ENCODE results near the gene PRPF6.

The PRPF6 gene

GRCh38 chr20:64065974-64066343 is 85.0 kb downstream of the PRPF6 start:
- DNase-seq, result no peak

GRCh38 chr20:64067005-64067632 is 86.2 kb downstream of the PRPF6 start:
- no peak for DNase-seq

GRCh38 chr20:64067733-64068307 is 86.9 kb downstream of the PRPF6 start:
- DNase-seq, result no peak

DNA sequence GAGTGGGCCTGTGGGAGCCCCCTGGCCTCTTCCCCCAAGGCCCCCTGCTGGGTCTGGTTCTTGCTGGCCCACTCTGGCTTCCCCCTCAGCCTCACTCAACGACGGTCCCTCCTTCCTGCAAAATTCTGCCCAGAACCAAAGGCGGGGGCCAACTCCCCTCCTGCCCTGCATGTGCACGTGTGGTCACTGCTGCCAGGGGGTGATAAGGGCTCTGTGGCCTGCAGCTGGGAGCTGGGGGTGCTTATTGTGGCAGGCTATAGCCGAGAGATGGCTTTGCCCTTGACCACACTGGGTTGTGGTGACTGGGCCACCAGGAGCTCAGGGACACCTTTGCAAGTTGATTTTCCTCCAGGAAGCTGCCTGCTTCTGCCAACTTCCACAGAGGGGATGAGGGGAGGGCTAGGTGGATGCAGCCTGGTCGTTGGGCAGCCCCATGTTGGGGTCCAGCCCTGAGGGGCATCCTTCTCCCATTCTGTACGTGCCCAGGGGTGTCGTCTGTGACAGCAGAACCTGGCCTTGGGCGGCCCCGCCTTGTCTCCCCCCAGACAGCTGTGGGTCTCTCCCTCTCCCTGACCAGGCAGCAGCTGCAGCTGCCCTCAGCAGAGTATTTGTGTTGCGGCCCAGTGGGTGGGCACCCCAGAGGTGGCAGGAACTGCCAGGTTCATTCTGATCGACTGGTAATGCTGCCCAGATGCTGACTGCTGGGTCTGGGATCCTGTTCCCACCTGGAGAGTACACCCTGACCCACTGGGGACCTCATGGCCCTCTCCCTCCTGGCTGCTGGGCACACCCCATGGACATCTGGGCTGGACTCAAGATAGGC is 87.7 kb downstream of the PRPF6 start:
- DNase-seq, result no peak

- DNase-seq, result no peak
Measured at GRCh38 chr20:64069209-64069613, 88.3 kb downstream of the PRPF6 start.

GRCh38 chr20:64069614-64070243 is 88.8 kb downstream of the PRPF6 start:
- DNase-seq, result no peak

DNA sequence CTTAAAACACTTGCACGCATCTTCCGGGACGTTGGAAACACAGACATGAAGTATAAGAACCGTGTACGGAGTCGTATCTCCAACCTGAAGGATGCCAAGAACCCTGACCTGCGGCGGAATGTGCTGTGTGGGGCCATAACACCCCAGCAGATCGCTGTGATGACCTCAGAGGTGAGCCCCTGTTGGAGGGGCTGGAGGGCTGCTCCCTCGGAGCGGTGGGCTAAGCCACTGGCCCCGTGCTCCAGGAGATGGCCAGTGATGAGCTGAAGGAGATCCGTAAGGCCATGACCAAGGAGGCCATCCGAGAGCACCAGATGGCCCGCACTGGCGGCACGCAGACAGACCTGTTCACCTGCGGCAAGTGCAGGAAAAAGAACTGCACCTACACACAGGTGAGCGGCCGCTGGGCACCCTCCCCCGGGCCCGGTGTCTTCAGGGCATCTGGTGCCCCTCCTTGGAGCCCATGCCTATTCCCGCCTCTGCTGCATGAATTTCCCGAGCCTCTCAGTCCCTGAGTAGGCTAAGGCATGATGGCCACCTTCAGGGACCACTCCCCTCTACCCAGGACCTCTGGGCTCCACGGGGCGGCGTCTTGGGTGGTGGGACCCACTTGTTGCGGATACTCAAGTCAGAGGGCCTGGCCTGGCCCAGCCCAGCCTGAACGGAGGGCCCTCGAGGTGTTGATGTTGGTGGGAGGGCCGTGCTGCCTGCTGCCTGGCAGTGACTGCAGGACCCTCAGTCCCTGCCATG is 89.5 kb downstream of the PRPF6 start:
- no peak for DNase-seq

- no peak for DNase-seq
Measured at GRCh38 chr20:64071341-64072332, 90.7 kb downstream of the PRPF6 start.

GRCh38 chr20:64072498-64073063 is 91.6 kb downstream of the PRPF6 start:
- no peak for DNase-seq

DNA sequence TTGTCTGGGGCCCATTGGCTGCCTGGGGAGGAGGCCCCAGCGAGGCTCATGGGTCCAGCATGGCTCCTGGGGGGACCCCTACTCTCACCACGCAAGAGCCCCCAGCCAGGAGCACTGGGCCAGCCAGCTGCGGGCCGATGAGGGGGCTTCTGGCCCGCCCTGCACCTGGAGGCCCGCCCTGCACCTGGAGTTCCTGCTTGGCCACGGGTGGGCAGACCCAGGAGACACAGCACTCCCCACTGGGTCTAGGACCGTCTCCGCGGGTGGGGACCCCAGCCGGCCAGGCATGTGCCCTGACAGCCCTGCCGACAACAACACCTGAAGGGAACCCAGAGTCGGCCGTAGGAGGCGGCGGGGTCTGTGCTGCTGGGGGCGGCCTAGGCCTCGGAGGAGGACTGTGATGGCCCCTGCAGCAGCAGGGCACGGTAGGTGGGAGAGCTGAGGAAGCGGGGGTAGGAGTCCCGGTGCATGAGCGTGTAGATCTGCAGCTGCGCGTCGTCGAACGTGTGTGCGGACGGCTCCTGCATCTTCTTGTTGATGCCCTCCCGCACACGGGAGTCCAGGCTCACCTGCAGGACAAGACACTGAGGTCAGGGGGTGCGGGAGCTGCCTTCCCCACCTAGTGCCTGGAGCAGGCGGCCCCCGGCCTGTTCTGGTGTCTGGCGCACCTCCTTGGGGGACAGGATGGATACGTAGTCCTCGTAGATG is 92.7 kb downstream of the PRPF6 start:
- no peak for DNase-seq

DNA sequence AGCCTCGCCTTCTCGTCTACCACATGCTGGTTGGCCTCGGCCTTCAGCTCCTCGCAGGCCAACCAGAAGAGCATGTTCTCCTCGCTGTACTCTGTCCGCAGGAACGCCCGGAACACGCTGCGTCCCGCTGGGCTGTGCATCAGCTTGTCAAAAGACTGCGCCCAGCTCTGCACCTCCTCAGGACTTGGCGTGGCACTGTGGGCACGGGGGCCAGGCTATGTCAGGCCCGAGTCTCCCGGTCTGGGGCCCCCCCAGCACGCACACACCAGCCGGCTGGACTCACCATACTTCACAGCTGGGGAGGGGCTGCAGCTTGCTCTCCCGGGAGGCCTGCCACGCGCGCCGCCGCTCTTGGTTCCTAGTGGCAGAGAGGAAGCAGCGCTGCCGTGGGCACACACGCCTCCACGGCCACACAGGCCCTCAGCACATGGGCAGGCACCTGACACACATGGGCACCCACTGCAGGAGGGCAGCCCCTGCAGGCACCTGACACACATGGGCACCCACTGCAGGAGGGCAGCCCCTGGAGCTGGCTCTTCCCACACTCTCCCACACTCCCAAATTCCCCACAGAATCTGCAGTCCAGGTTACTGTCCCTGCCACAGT is 93.4 kb downstream of the PRPF6 start:
- DNase-seq, result no peak

GRCh38 chr20:64074963-64075362 is 94.0 kb downstream of the PRPF6 start:
- DNase-seq, result no peak

DNA sequence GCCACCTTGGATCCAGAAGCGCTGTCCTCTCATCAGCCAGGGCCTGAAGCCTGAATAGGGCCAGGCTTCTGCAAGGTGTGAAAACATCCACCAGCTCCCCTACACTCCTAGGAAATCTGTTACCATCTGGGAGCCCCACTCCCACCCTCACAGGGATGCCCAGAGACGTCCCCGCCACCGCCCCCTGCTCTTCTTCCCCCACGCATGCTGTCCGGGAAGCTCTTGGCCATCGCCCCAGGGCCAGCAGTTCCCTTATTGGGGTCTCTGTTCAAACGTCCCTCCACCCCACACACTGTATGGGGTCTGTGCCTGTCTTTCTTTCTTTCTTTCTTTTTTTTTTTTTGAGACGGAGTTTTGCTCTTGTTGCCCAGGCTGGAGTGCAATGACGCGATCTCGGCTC is 94.6 kb downstream of the PRPF6 start:
- no peak for DNase-seq

- DNase-seq, result no peak
Measured at GRCh38 chr20:64076061-64076997, 95.4 kb downstream of the PRPF6 start.

DNA sequence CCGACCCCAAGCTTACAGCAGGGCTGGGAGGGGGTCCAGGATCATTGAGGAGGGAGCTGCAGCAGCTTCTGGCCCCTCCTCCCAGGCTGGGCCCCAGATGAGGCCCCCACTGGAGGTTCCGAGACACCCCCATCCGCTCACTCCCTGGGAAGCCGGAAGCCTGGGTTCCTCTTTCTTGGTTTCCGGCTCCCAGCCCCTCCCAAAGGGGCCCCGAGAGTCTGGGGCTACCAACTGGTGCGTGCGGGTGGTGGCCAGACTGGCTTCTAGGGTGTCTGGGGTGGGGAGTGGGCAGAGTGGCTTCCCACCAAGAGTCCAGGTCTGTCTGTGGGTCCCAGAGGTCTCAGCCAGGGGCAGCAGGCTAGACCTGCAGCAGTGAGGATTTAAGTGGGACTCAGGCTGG is 96.2 kb downstream of the PRPF6 start:
- no peak for DNase-seq

GRCh38 chr20:64077541-64077875 is 96.6 kb downstream of the PRPF6 start:
- no peak for DNase-seq

DNA sequence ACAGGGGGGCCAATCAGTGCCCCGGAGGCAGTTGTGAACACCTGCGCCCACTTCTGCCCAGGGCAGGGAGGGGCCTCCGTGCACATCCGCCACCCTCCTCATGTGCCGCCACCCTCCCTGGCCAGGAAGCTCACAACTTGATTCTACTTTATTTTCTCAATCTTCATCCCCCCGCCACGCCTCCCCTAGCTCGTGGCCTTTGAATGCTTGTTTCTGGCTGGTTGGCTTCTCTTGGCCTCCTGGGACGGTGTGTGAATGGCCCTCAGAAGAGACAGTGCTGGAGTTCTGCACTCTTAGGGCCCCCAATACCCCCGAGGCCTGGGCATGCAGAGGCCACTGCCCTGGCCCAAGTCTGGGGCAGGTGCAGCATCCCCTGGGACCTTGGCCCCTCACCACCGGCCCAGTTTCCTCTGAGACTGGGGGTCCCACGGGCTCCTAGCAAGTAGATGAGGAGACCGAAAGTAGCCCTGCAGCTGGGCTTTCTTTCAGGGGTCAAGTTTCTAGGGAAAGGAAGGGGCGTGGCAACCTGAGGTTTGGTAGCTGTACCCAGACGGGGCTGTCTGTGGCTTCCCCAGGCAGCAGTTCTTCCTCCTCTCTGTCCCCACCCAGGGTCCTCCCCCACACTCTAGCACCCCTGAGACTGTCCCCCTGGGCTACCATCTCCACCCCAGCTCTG is 97.1 kb downstream of the PRPF6 start:
- DNase-seq, result no peak

- no peak for DNase-seq
Measured at GRCh38 chr20:64078934-64079272, 98.0 kb downstream of the PRPF6 start.
